Gastrocnemius medialis (tissue), 4 donors: ENCODE measurements around the gene FMN2.

Source experiments
- POLR2A ChIP-seq, 2 donors: fragments of 450-650 bp; IDR thresholded peaks; one replicate each; pipeline ENCODE4 v1.6.1; 2017; ENCODE audit warnings: antibody characterized with exemption in 2 of 2, mild to moderate bottlenecking in 2 of 2, moderate library complexity in 2 of 2
- TF ChIP-seq, protein P1 (sequence below), 5 experiments: fragments of 450-650 bp in 3 of 5; fragments of 200-600 bp in 2 of 5; sonication (generic) in 2 of 5; IDR thresholded peaks in 4 of 5; conservative IDR thresholded peaks in 1 of 5; 1 replicate in 4 of 5; 2 replicates in 1 of 5; pipeline ENCODE4 v1.5.1; 2016 to 2019; ENCODE audit warnings: antibody characterized with exemption in 5 of 5, mild to moderate bottlenecking in 3 of 5, moderate library complexity in 3 of 5

DNA sequence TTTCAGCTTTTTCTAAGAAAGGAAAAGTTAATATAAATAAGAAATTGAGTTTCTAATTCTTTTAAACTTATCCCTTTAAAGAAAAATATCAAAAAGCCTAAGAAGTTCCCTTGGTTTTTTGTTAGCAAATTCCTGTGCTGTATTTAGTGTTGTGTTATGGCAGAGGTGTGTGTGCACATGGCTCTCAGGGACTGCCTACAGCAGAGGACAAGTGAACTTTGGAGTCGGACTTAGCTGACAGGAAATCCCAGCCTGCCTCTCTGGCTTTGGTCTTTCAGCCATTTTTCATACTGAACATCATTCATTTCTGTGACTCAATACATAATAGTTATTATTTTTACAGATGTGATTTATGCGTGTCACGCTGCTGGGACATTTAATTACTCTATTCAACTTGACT is 149.6 kb downstream of the FMN2 start:
- TF ChIP-seq, protein P1, sequence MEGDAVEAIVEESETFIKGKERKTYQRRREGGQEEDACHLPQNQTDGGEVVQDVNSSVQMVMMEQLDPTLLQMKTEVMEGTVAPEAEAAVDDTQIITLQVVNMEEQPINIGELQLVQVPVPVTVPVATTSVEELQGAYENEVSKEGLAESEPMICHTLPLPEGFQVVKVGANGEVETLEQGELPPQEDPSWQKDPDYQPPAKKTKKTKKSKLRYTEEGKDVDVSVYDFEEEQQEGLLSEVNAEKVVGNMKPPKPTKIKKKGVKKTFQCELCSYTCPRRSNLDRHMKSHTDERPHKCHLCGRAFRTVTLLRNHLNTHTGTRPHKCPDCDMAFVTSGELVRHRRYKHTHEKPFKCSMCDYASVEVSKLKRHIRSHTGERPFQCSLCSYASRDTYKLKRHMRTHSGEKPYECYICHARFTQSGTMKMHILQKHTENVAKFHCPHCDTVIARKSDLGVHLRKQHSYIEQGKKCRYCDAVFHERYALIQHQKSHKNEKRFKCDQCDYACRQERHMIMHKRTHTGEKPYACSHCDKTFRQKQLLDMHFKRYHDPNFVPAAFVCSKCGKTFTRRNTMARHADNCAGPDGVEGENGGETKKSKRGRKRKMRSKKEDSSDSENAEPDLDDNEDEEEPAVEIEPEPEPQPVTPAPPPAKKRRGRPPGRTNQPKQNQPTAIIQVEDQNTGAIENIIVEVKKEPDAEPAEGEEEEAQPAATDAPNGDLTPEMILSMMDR (IDR thresholded peaks at IDR 0.05 in 4 of 5, conservative IDR thresholded peaks at IDR 0.05 in 1 of 5), result no peak
- no peak for TF ChIP-seq POLR2A (IDR thresholded peaks at IDR 0.05)
